GM23338 (cell line): ENCODE measurements around the gene METTL4.

Experiments used
- CREB1 ChIP-seq: fragments of 250-450 bp; sonication (Bioruptor Pico); IDR thresholded peaks from 2 replicates; pipeline ENCODE4 v1.5.0; 2020; ENCODE audit warnings: low read depth, mild to moderate bottlenecking, moderate library complexity
- EZH2 ChIP-seq: fragments of 200-600 bp; sonication (generic); IDR thresholded peaks from one replicate; pipeline ENCODE4 v1.8.0; 2017; ENCODE audit warnings: antibody characterized with exemption, mild to moderate bottlenecking, low read depth; ENCODE audit not compliant: unreplicated experiment
- EZH2phosphoT487 ChIP-seq: fragments of 200-600 bp; sonication (generic); IDR thresholded peaks from one replicate; pipeline ENCODE4 v1.8.1; 2018; ENCODE audit warnings: antibody characterized with exemption; ENCODE audit not compliant: unreplicated experiment
- POLR2AphosphoS5 ChIP-seq: IDR thresholded peaks from 2 replicates; pipeline ENCODE4 v1.6.1; 2016; ENCODE audit warnings: antibody characterized with exemption, low read depth
- TF ChIP-seq, protein P1 (sequence below), 2 experiments: fragments of 200-600 bp in 1 of 2; sonication (generic) in 1 of 2; conservative IDR thresholded peaks; 2 replicates each; pipeline versions ENCODE4 v1.5.1 to v1.6.1; 2016 to 2017; ENCODE audit warnings: antibody characterized with exemption in 2 of 2, low read depth in 2 of 2, mild to moderate bottlenecking in 2 of 2, moderate library complexity in 1 of 2
- TF ChIP-seq, protein P2 (sequence below): IDR thresholded peaks from one replicate; pipeline ENCODE4 v1.6.1; 2018; ENCODE audit warnings: antibody characterized with exemption; ENCODE audit not compliant: unreplicated experiment

DNA sequence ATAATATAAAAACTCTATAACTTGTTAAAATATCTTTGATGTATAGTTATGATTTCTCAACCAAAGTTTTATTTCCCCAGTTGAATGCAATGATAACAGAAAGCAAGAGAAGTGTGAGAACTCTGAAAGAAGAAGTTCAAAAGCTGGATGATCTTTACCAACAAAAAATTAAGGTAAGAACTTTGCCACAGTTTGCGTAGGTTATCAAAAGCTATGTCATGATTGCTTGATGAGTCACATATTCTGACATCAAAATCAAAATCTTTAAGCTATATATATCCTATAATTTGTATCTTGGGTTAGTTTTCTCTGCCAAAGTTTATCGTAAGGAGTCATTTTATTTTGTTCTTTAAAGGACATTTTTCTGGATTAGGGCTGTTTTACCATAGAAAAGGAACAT, 35.0 kb upstream of the METTL4 start:
- TF ChIP-seq, protein P1, sequence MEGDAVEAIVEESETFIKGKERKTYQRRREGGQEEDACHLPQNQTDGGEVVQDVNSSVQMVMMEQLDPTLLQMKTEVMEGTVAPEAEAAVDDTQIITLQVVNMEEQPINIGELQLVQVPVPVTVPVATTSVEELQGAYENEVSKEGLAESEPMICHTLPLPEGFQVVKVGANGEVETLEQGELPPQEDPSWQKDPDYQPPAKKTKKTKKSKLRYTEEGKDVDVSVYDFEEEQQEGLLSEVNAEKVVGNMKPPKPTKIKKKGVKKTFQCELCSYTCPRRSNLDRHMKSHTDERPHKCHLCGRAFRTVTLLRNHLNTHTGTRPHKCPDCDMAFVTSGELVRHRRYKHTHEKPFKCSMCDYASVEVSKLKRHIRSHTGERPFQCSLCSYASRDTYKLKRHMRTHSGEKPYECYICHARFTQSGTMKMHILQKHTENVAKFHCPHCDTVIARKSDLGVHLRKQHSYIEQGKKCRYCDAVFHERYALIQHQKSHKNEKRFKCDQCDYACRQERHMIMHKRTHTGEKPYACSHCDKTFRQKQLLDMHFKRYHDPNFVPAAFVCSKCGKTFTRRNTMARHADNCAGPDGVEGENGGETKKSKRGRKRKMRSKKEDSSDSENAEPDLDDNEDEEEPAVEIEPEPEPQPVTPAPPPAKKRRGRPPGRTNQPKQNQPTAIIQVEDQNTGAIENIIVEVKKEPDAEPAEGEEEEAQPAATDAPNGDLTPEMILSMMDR (conservative IDR thresholded peaks at IDR 0.05; ENCODE audit: low read depth in 2 of 2): no peak
- TF ChIP-seq, protein P2, sequence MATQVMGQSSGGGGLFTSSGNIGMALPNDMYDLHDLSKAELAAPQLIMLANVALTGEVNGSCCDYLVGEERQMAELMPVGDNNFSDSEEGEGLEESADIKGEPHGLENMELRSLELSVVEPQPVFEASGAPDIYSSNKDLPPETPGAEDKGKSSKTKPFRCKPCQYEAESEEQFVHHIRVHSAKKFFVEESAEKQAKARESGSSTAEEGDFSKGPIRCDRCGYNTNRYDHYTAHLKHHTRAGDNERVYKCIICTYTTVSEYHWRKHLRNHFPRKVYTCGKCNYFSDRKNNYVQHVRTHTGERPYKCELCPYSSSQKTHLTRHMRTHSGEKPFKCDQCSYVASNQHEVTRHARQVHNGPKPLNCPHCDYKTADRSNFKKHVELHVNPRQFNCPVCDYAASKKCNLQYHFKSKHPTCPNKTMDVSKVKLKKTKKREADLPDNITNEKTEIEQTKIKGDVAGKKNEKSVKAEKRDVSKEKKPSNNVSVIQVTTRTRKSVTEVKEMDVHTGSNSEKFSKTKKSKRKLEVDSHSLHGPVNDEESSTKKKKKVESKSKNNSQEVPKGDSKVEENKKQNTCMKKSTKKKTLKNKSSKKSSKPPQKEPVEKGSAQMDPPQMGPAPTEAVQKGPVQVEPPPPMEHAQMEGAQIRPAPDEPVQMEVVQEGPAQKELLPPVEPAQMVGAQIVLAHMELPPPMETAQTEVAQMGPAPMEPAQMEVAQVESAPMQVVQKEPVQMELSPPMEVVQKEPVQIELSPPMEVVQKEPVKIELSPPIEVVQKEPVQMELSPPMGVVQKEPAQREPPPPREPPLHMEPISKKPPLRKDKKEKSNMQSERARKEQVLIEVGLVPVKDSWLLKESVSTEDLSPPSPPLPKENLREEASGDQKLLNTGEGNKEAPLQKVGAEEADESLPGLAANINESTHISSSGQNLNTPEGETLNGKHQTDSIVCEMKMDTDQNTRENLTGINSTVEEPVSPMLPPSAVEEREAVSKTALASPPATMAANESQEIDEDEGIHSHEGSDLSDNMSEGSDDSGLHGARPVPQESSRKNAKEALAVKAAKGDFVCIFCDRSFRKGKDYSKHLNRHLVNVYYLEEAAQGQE: no peak
- no peak for TF ChIP-seq EZH2
- no peak for TF ChIP-seq POLR2AphosphoS5
- no peak for TF ChIP-seq EZH2phosphoT487
- no peak for TF ChIP-seq CREB1 (CRISPR knock-in tag)
